Lung (tissue), 12 donors: ENCODE data around the gene MYO3B. TPM values are rescaled to one million over a fixed set of nuclear protein-coding genes. Genes with fewer than 3 reads are reported as not detected.

ENCODE experiments used
- ATAC-seq: fragments of 200-7000 bp; cut with Tn5 transposase; one replicate; pipeline ENCODE4 v1.9.1; 2020; ENCODE audit warnings: moderate number of reproducible peaks; ENCODE audit not compliant: insufficient read depth, low FRiP score
- DNase-seq, 3 donors: peaks; one replicate each; pipeline ENCODE4 v3.0.0-alpha.2; 2013 to 2017
- H3K27ac ChIP-seq, 2 donors: one replicate each; pipeline ENCODE4 v1.5.1; 2013; ENCODE audit warnings: mild to moderate bottlenecking in 2 of 2, moderate library complexity in 2 of 2, control low read depth in 1 of 2, inconsistent platforms in 1 of 2, low read depth in 1 of 2, low read length in 1 of 2
- H3K27me3 ChIP-seq, 3 donors: one replicate each; pipeline ENCODE4 v1.5.1; 2013; ENCODE audit warnings: low read length in 2 of 3; ENCODE audit not compliant: control insufficient read depth in 3 of 3, insufficient read depth in 3 of 3
- H3K36me3 ChIP-seq, 4 donors: one replicate each; pipeline ENCODE4 v1.5.1; 2013; ENCODE audit warnings: low read length in 4 of 4, mild to moderate bottlenecking in 1 of 4, moderate library complexity in 1 of 4; ENCODE audit not compliant: control insufficient read depth in 4 of 4, insufficient read depth in 4 of 4
- H3K4me1 ChIP-seq, 5 donors: one replicate each; pipeline ENCODE4 v1.5.1; 2013; ENCODE audit warnings: low read length in 5 of 5, mild to moderate bottlenecking in 2 of 5, moderate library complexity in 1 of 5; ENCODE audit not compliant: control insufficient read depth in 5 of 5, insufficient read depth in 5 of 5
- H3K4me3 ChIP-seq: one replicate; pipeline ENCODE4 v1.5.1; 2013; ENCODE audit warnings: mild to moderate bottlenecking, control low read depth, moderate library complexity
- H3K9ac ChIP-seq, 2 donors: one replicate each; pipeline ENCODE4 v1.5.1; 2013; ENCODE audit warnings: low read length in 2 of 2, control low read depth in 1 of 2; ENCODE audit not compliant: insufficient read depth in 1 of 2
- H3K9me3 ChIP-seq, 4 donors: one replicate each; pipeline ENCODE4 v1.5.1; 2013; ENCODE audit warnings: low read length in 3 of 4, mild to moderate bottlenecking in 1 of 4, moderate library complexity in 1 of 4; ENCODE audit not compliant: control insufficient read depth in 4 of 4, insufficient read depth in 3 of 4
- CTCF ChIP-seq: IDR thresholded peaks from 2 replicates; pipeline ENCODE4 v1.5.1; 2012; ENCODE audit warnings: mild to moderate bottlenecking; ENCODE audit errors: control extremely low read depth, extremely low read depth
- WGBS, 2 donors: extraction: QIAGEN DNeasy Blood & Tissue Kit; methylation state at CpG; one replicate each; pipeline ENCODE4 v1.1.7; 2013; 5-methylcytosine and 5-hydroxymethylcytosine counted together
- polyA plus RNA-seq, 2 donors: library from polyadenylated mRNA; stranded (reverse); fragments of 200-250 nt; gene quantifications; one replicate each; pipeline ENCODE4 v1.2.1, GENCODE V29; 2013
- total RNA-seq, 2 donors: library from RNA; depleted of rRNA in 1 of 2; stranded (reverse); fragments of >200 nt in 1 of 2; gene quantifications; one replicate each; pipeline ENCODE4 v1.2.1, GENCODE V29; 2014 to 2021
- donor health status: control.
- donor health status: control.
- donor health status: Bipolar disorder and iron deficiency.
- donor health status: healthy.
- donor health status: DM: yes; HTN: yes; CAD: no.

The MYO3B gene
- total and polyA plus RNA-seq, 4 donors = 0.03 to 0.82 (median 0.05) TPM; not detected in 1

GRCh38 chr2:170553748-170554147 lies 375.8 kb downstream of the MYO3B start:
- Histone ChIP-seq H3K9me3 (peaks cover 0 to 7% (median 1%) of the 10 kb centered on the region in 4 donors), H3K4me1 (no peaks in the 10 kb centered on the region), H3K27me3 (no peaks in the 10 kb centered on the region), H3K36me3 (no peaks in the 10 kb centered on the region), H3K9ac (no peak overlapping the region), H3K4me3 (no peak overlapping the region), H3K27ac (no peak overlapping the region)
- TF ChIP-seq CTCF = no peak
- DNase-seq (no peak), ATAC-seq (no peak)
- 79 to 81% methylated on average over 4 of the region's 4 CpGs for WGBS, 2 donors

GRCh38 chr2:170554278-170554955 lies 376.5 kb downstream of the MYO3B start:
- no peaks in the 10 kb centered on the region for H3K4me1 ChIP-seq
- DNase-seq (no peak), ATAC-seq (peak; percentile 34)
- WGBS, 2 donors = 67 to 82% methylated on average over 7 of the region's 7 CpGs
- no peak for TF ChIP-seq CTCF
- no peak overlapping the region for H3K27ac ChIP-seq
- H3K27me3 ChIP-seq = no peaks in the 10 kb centered on the region
- no peak overlapping the region for H3K4me3 ChIP-seq
- no peak overlapping the region for H3K9ac ChIP-seq
- no peaks in the 10 kb centered on the region for H3K36me3 ChIP-seq
- peaks cover 0 to 7% (median 1%) of the 10 kb centered on the region in 4 donors for H3K9me3 ChIP-seq

GRCh38 chr2:170562928-170563327 lies 385.0 kb downstream of the MYO3B start:
- Histone ChIP-seq H3K27me3 (no peaks in the 10 kb centered on the region), H3K9me3 (no peaks in the 10 kb centered on the region), H3K4me1 (peaks cover 0 to 11% (median 8%) of the 10 kb centered on the region in 5 donors), H3K36me3 (no peaks in the 10 kb centered on the region), H3K27ac (no peak overlapping the region), H3K9ac (no peak overlapping the region), H3K4me3 (no peak overlapping the region)
- TF ChIP-seq CTCF = no peak
- ATAC-seq = no peak
- DNase-seq = no peak

- no peak overlapping the region for H3K27ac ChIP-seq
- no peaks in the 10 kb centered on the region for H3K9me3 ChIP-seq
- no peak for TF ChIP-seq CTCF
- peaks cover 0 to 15% (median 8%) of the 10 kb centered on the region in 5 donors for H3K4me1 ChIP-seq
- ATAC-seq (no peak), DNase-seq (no peak)
- H3K27me3 ChIP-seq = no peaks in the 10 kb centered on the region
- no peaks in the 10 kb centered on the region for H3K36me3 ChIP-seq
- H3K4me3 ChIP-seq = no peak overlapping the region
- H3K9ac ChIP-seq = no peak overlapping the region
These were observed 385.5 kb downstream of the MYO3B start for GRCh38 chr2:170563401-170563800.
